ENCODE measurements around the gene TAS2R43. TPM values are rescaled to one million over a fixed set of nuclear protein-coding genes. Genes with fewer than 3 reads are reported as not detected.

The TAS2R43 gene
- total and polyA plus RNA-seq, 8 donors, result 0.87 to 11.9 (median 8.4) TPM; not detected in 5

GRCh38 chr12:11089246-11089645 lies 2.9 kb downstream of the TAS2R43 start:
- Histone ChIP-seq H3K9me3 (peaks cover 0 to 1% (median 0%) of the 10 kb centered on the region in 4 donors), H3K27ac (no peak overlapping the region), H3K36me3 (no peaks in the 10 kb centered on the region), H3K4me1 (no peaks in the 10 kb centered on the region), H3K4me3 (no peak overlapping the region), H3K27me3 (no peaks in the 10 kb centered on the region)
- TF ChIP-seq EP300 (IDR thresholded peaks at IDR 0.05) (no peak), CTCF (IDR thresholded peaks at IDR 0.05) (no peak), POLR2AphosphoS5 (IDR thresholded peaks at IDR 0.05) (no peak), POLR2A (IDR thresholded peaks at IDR 0.05) (no peak)
- intact Hi-C loops (cut with DNase I; ENCODE audit: low total_unique reads), result no loop called here
- WGBS, 5 donors, result 0 to 96% (median 91%) methylated on average over 1 to 5 of the region's 5 CpGs
- no peak for DNase-seq

- peaks cover 0 to 18% (median 5%) of the 10 kb centered on the region in 4 donors for H3K9me3 ChIP-seq
- H3K4me1 ChIP-seq, result no peaks in the 10 kb centered on the region
- H3K36me3 ChIP-seq, result no peaks in the 10 kb centered on the region
- no peak for DNase-seq
- H3K27me3 ChIP-seq, result no peaks in the 10 kb centered on the region
- no peak overlapping the region for H3K27ac ChIP-seq
- H3K4me3 ChIP-seq, result no peak overlapping the region
- TF ChIP-seq EP300 (IDR thresholded peaks at IDR 0.05) (no peak), POLR2AphosphoS5 (IDR thresholded peaks at IDR 0.05) (no peak), CTCF (IDR thresholded peaks at IDR 0.05) (no peak), POLR2A (IDR thresholded peaks at IDR 0.05) (no peak)
- intact Hi-C loops (cut with DNase I; ENCODE audit: low total_unique reads), result no loop called here
- WGBS, 5 donors, result 73 to 97% (median 86%) methylated on average over 3 of the region's 3 CpGs; no CpG with 5 or more reads in 1 of the 5 donors
Measured at GRCh38 chr12:11085419-11085818, 6.7 kb downstream of the TAS2R43 start.

DNA sequence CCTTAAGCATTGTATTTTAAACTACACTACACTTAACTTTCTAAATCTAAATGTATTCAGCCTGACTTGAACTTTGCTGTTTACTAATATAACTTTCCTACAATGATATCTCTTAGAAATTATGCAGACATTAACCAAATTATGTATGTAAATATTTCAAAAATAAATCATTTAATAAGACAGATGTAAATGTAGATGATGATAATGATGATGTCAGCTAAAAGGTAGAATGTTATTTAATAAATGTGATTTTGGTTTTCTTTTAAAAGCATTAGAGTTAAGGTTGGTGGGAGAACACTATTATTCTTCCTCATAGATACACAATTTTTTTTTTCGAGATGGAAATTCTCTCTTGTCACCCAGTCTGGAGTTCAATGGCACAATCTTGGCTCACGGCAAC lies 10.1 kb downstream of the TAS2R43 start:
- H3K4me3 ChIP-seq, result no peak overlapping the region
- intact Hi-C loops (cut with DNase I; ENCODE audit: low total_unique reads), result no loop called here
- 96 to 100% (median 98%) methylated on average over 2 of the region's 2 CpGs; no CpG with 5 or more reads in 1 of the 5 donors for WGBS, 5 donors

GRCh38 chr12:11078246-11078645 lies 13.9 kb downstream of the TAS2R43 start:
- WGBS, 5 donors, result 86 to 100% (median 94%) methylated on average over 1 of the region's 1 CpG
- Histone ChIP-seq H3K27me3 (no peaks in the 10 kb centered on the region), H3K4me3 (no peak overlapping the region), H3K27ac (no peak overlapping the region), H3K9me3 (peaks cover 0 to 12% (median 6%) of the 10 kb centered on the region in 4 donors), H3K4me1 (peaks cover 0 to 4% (median 0%) of the 10 kb centered on the region in 4 donors), H3K36me3 (no peaks in the 10 kb centered on the region)
- TF ChIP-seq EP300 (IDR thresholded peaks at IDR 0.05), result no peak
- TF ChIP-seq POLR2A (IDR thresholded peaks at IDR 0.05), result no peak
- no peak for TF ChIP-seq POLR2AphosphoS5 (IDR thresholded peaks at IDR 0.05)
- no peak for TF ChIP-seq CTCF (IDR thresholded peaks at IDR 0.05)
- no peak for DNase-seq
- intact Hi-C loops (cut with DNase I; ENCODE audit: low total_unique reads), result no loop called here

More for the DNA sequence above, 10.1 kb downstream of the TAS2R43 start:
- Histone ChIP-seq H3K36me3 (no peaks in the 10 kb centered on the region), H3K27ac (no peak overlapping the region), H3K4me1 (peaks cover 0 to 4% (median 0%) of the 10 kb centered on the region in 4 donors), H3K27me3 (no peaks in the 10 kb centered on the region), H3K9me3 (peaks cover 0 to 18% (median 6%) of the 10 kb centered on the region in 4 donors)
- no peak for DNase-seq
- TF ChIP-seq CTCF (IDR thresholded peaks at IDR 0.05) (no peak), EP300 (IDR thresholded peaks at IDR 0.05) (no peak), POLR2A (IDR thresholded peaks at IDR 0.05) (no peak), POLR2AphosphoS5 (IDR thresholded peaks at IDR 0.05) (no peak)
